SK-N-SH (cell line): ENCODE results near the gene PCSK6. TPM values are rescaled to one million over a fixed set of nuclear protein-coding genes. Genes with fewer than 3 reads are reported as not detected.

ENCODE experiments used
- CTCF ChIA-PET: fragments of 300-600, 350-600 bp; formaldehyde crosslinking; extraction: SDS; loops from one replicate; lab custom pipeline; 2021; lab: Yijun Ruan, JAX
- POLR2A ChIA-PET: fragments of 350-600 bp; sonication (Branson Sonifier 250); formaldehyde crosslinking; extraction: SDS; loops from one replicate; lab custom pipeline; 2020; ENCODE audit warnings: antibody characterized with exemption, inconsistent platforms; lab: Yijun Ruan, JAX
- DNase-seq: peaks from one replicate; pipeline ENCODE4 v3.0.0; 2012
- H2AFZ ChIP-seq: fragments of 200-600 bp; sonication (generic); 2 replicates; pipeline ENCODE4 v1.8.1; 2016; ENCODE audit warnings: antibody characterized with exemption, mild to moderate bottlenecking, low read depth
- H3F3A ChIP-seq: fragments of 200-600 bp; sonication (generic); replicated peaks from 2 replicates; pipeline ENCODE3; 2016; ENCODE audit warnings: antibody characterized with exemption, mild to moderate bottlenecking; ENCODE audit not compliant: insufficient read depth
- H3K27ac ChIP-seq, 2 experiments: fragments of 200-500 bp in 1 of 2; fragments of 200-600 bp in 1 of 2; sonication (Bioruptor generic) in 1 of 2; sonication (generic), shearing (Covaris generic) in 1 of 2; 2 replicates each; pipeline versions ENCODE4 v1.5.1 to v1.6.1; 2014 to 2016; ENCODE audit warnings: low read depth in 2 of 2, inconsistent platforms in 1 of 2, low read length in 1 of 2, mild to moderate bottlenecking in 1 of 2, mixed read lengths in 1 of 2
- H3K27me3 ChIP-seq: fragments of 200-600 bp; sonication (generic), shearing (Covaris generic); 2 replicates; pipeline ENCODE4 v1.6.1; 2016; ENCODE audit warnings: mixed run types; ENCODE audit not compliant: insufficient read depth
- H3K36me3 ChIP-seq, 2 experiments: fragments of 200-500 bp in 1 of 2; fragments of 200-600 bp in 1 of 2; sonication (Bioruptor generic) in 1 of 2; sonication (generic) in 1 of 2; replicated peaks in 1 of 2; 2 replicates each; pipeline versions ENCODE3 to v1.5.1; 2014 to 2016; ENCODE audit warnings: low read length in 1 of 2, mild to moderate bottlenecking in 1 of 2; ENCODE audit not compliant: insufficient read depth in 2 of 2, control insufficient read depth in 1 of 2
- H3K4me1 ChIP-seq, 2 experiments: fragments of 200-500 bp in 1 of 2; fragments of 200-600 bp in 1 of 2; sonication (Bioruptor generic) in 1 of 2; sonication (generic), shearing (Covaris generic) in 1 of 2; 2 replicates each; pipeline versions ENCODE4 v1.5.1 to v1.6.1; 2014 to 2016; ENCODE audit warnings: low read depth in 1 of 2, low read length in 1 of 2, mixed run types in 1 of 2; ENCODE audit not compliant: insufficient read depth in 2 of 2, control insufficient read depth in 1 of 2
- H3K4me2 ChIP-seq: fragments of 200-600 bp; sonication (generic), shearing (Covaris generic); 2 replicates; pipeline ENCODE4 v1.6.1; 2017; ENCODE audit warnings: mixed run types
- H3K4me3 ChIP-seq, 2 experiments: fragments of 200-500 bp in 1 of 2; fragments of 200-600 bp in 1 of 2; sonication (Bioruptor generic) in 1 of 2; sonication (generic), shearing (Covaris generic) in 1 of 2; 2 replicates each; pipeline versions ENCODE4 v1.5.1 to v1.8.1; 2014 to 2016; ENCODE audit warnings: low read depth in 2 of 2, inconsistent platforms in 1 of 2, low read length in 1 of 2, mild to moderate bottlenecking in 1 of 2, mixed read lengths in 1 of 2, moderate library complexity in 1 of 2
- H3K79me2 ChIP-seq: fragments of 200-600 bp; sonication (generic); 2 replicates; pipeline ENCODE4 v1.8.1; 2017; ENCODE audit warnings: mild to moderate bottlenecking; ENCODE audit not compliant: insufficient read depth
- H3K9ac ChIP-seq: fragments of 200-600 bp; sonication (generic); 2 replicates; pipeline ENCODE4 v1.6.1; 2017; ENCODE audit warnings: mixed run types
- H3K9me2 ChIP-seq: fragments of 200-600 bp; sonication (generic); 2 replicates; pipeline ENCODE4 v1.6.1; 2017; ENCODE audit warnings: mixed run types
- H3K9me3 ChIP-seq: fragments of 200-600 bp; sonication (generic); 2 replicates; pipeline ENCODE4 v1.6.1; 2017; ENCODE audit warnings: mixed run types, mild to moderate bottlenecking, moderate library complexity
- H4K20me1 ChIP-seq: fragments of 200-600 bp; sonication (generic); 2 replicates; pipeline ENCODE4 v1.6.1; 2017; ENCODE audit warnings: mild to moderate bottlenecking, mixed run types; ENCODE audit not compliant: insufficient read depth
- CHD2 ChIP-seq: fragments of 150-350 bp; IDR thresholded peaks from 2 replicates; pipeline ENCODE4 v1.6.1; 2018; ENCODE audit warnings: low read length; ENCODE audit not compliant: partially characterized antibody
- CTCF ChIP-seq: fragments of 200-600 bp; sonication (generic); IDR thresholded peaks from 2 replicates; pipeline ENCODE4 v1.6.1; 2017; ENCODE audit warnings: antibody characterized with exemption, mild to moderate bottlenecking, moderate library complexity
- ELF1 ChIP-seq: IDR thresholded peaks from 2 replicates; pipeline ENCODE4 v1.4.0; 2012
- EP300 ChIP-seq, 2 experiments: IDR thresholded peaks; 2 replicates each; pipeline versions ENCODE4 v1.4.0 to v1.6.1; 2012; ENCODE audit warnings: borderline replicate concordance in 1 of 2, low read depth in 1 of 2, low read length in 1 of 2
- FOSL2 ChIP-seq: IDR thresholded peaks from 2 replicates; pipeline ENCODE4 v1.4.0; 2012; ENCODE audit warnings: low read depth, mild to moderate bottlenecking, moderate library complexity, borderline replicate concordance
- FOXJ3 ChIP-seq: sonication (generic); formaldehyde crosslinking; IDR thresholded peaks from 2 replicates; pipeline ENCODE4 v1.5.1; 2020; ENCODE audit warnings: mild to moderate bottlenecking, missing genetic modification reagents
- MEF2A ChIP-seq: IDR thresholded peaks from 2 replicates; pipeline ENCODE4 v1.4.0; 2012; ENCODE audit warnings: low read depth, borderline replicate concordance
- MXI1 ChIP-seq: IDR thresholded peaks from 2 replicates; pipeline ENCODE4 v1.6.1; 2012; ENCODE audit warnings: mild to moderate bottlenecking, low read depth, low read length, improper control_type of control experiment
- NFIC ChIP-seq: IDR thresholded peaks from 2 replicates; pipeline ENCODE4 v1.4.0; 2012; ENCODE audit warnings: borderline replicate concordance
- NRF1 ChIP-seq: IDR thresholded peaks from 2 replicates; pipeline ENCODE4 v1.6.1; 2012; ENCODE audit warnings: low read depth, mild to moderate bottlenecking, low read length
- RFX5 ChIP-seq: IDR thresholded peaks from 2 replicates; pipeline ENCODE4 v1.6.1; 2012; ENCODE audit warnings: mild to moderate bottlenecking, improper control_type of control experiment, low read length
- RXRA ChIP-seq: IDR thresholded peaks from 2 replicates; pipeline ENCODE4 v1.4.0; 2012; ENCODE audit warnings: low read depth, mild to moderate bottlenecking, borderline replicate concordance
- SIN3A ChIP-seq: IDR thresholded peaks from 2 replicates; pipeline ENCODE4 v1.6.1; 2012; ENCODE audit warnings: low read depth, mild to moderate bottlenecking, low read length, moderate library complexity, borderline replicate concordance
- TAF1 ChIP-seq: IDR thresholded peaks from 2 replicates; pipeline ENCODE4 v1.6.1; 2012; ENCODE audit warnings: low read depth, mild to moderate bottlenecking, low read length, moderate library complexity, borderline replicate concordance
- TCF12 ChIP-seq: IDR thresholded peaks from 2 replicates; pipeline ENCODE4 v1.4.0; 2012
- WGBS: methylation state at CpG from one replicate; pipeline ENCODE4 v1.1.6; 2017; ENCODE audit warnings: low lambda C conversion rate; 5-methylcytosine and 5-hydroxymethylcytosine counted together
- polyA plus RNA-seq, 3 experiments: library from polyadenylated mRNA; depleted of rRNA; stranded (reverse); fragments of >200 nt; gene quantifications; 2 replicates each; pipeline ENCODE4 v1.2.3, GENCODE V29; 2012
- TF ChIP-seq, protein P1 (sequence below): IDR thresholded peaks from 2 replicates; pipeline ENCODE4; 2012
- TF ChIP-seq, protein P2 (sequence below): IDR thresholded peaks from 2 replicates; pipeline ENCODE4 v1.4.0; 2012; ENCODE audit warnings: low read depth
- TF ChIP-seq, protein P3 (sequence below): IDR thresholded peaks from 2 replicates; pipeline ENCODE4 v1.4.0; 2012; ENCODE audit warnings: low read depth, borderline replicate concordance

PCSK6 gene
- polyA plus RNA-seq, 1 of the 3 experiments (the other 2 are of a cell fraction), result 0.03 TPM

- no peaks in the 10 kb centered on the region for H4K20me1 ChIP-seq
- H3K27me3 ChIP-seq, result no peaks in the 10 kb centered on the region
- no peaks in the 10 kb centered on the region for H3K79me2 ChIP-seq
- CTCF ChIA-PET, result interaction anchor here (0.6 to 1.5 kb wide), 5 partner anchors 14 to 910 kb away, joined by 3 to 4 read pairs (median 3); no protein-coding TSS in a partner anchor
- no peaks in the 10 kb centered on the region for H3K36me3 ChIP-seq
- H3K27ac ChIP-seq, result no peak overlapping the region
- peaks cover 0 to 7% of the 10 kb centered on the region in 2 experiments; a peak in 1 of 4 replicates for H3K4me1 ChIP-seq
- DNase-seq, result no peak
- WGBS, result 75% methylated on average over 19 of the region's 21 CpGs
- H3K4me3 ChIP-seq, result no peak overlapping the region
- no peak overlapping the region for H3K4me2 ChIP-seq
- no peak overlapping the region for H3K9ac ChIP-seq
- no peaks in the 10 kb centered on the region for H3K9me2 ChIP-seq
- POLR2A ChIA-PET, result no interaction called here
- H3K9me3 ChIP-seq, result no peaks in the 10 kb centered on the region
- H2AFZ ChIP-seq, result no peak overlapping the region
- TF ChIP-seq CTCF (no peak), FOSL2 (no peak), EP300 (IDR thresholded peaks at IDR 0.05; ENCODE audit: borderline replicate concordance in 1 of 2, low read depth in 1 of 2, low read length in 1 of 2) (no peak)
- TF ChIP-seq, all 33 proteins: peak for 0
- H3F3A ChIP-seq, result no peaks in the 10 kb centered on the region
These were observed 6.8 kb downstream of the PCSK6 start for GRCh38 chr15:101482526-101483371.

DNA sequence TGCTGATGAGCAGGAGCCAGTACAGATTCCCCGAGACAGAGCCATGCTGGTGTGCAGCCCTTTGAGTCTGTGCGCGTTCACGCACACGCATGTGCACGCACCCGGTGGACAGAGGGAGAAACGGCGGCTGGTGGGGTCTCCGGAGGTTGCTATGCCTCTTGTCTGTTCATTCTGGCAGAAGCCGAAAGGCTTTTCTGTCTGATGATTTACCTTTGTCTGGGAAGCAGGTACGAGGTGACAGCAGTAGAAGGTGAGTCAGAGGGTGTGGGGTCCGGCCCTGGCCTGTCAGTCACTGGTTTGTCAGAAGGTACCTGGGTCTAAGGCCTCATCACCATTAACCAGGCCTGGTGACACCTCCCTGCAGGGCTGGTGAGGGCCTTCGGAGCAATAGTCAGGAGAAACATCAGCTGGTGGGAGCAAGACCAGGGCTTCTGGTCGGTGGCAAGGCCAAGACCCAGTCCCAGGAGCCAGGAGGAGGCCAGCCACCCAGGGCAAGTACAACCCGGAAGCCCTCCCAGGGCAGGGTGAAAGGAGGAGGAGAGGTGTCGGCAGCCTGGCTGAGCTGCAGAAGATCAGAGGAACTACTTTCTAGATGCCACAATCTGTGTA lies 7.5 kb downstream of the PCSK6 start:
- CTCF ChIA-PET, result interaction anchor here (0.6 to 1.5 kb wide), 3 partner anchors 20 to 910 kb away, joined by 3 to 4 read pairs (median 3); no protein-coding TSS in a partner anchor
- peaks cover 0 to 7% of the 10 kb centered on the region in 2 experiments; a peak in 1 of 4 replicates for H3K4me1 ChIP-seq
- no peak overlapping the region for H3K4me3 ChIP-seq
- H4K20me1 ChIP-seq, result no peaks in the 10 kb centered on the region
- H3K9me2 ChIP-seq, result no peaks in the 10 kb centered on the region
- H3K4me2 ChIP-seq, result no peak overlapping the region
- H3K9me3 ChIP-seq, result no peaks in the 10 kb centered on the region
- H3K27me3 ChIP-seq, result no peaks in the 10 kb centered on the region
- H2AFZ ChIP-seq, result no peak overlapping the region
- DNase-seq, result no peak
- no peak overlapping the region for H3K27ac ChIP-seq
- H3K79me2 ChIP-seq, result no peaks in the 10 kb centered on the region
- no peaks in the 10 kb centered on the region for H3K36me3 ChIP-seq
- no peaks in the 10 kb centered on the region for H3F3A ChIP-seq
- H3K9ac ChIP-seq, result no peak overlapping the region
- WGBS, result 78% methylated on average over 17 of the region's 17 CpGs
- POLR2A ChIA-PET, result no interaction called here
- no peak for TF ChIP-seq NRF1
- no peak for TF ChIP-seq RFX5
- TF ChIP-seq MEF2A, result no peak
- TF ChIP-seq MXI1, result no peak
- no peak for TF ChIP-seq NFIC
- TF ChIP-seq, protein P1, sequence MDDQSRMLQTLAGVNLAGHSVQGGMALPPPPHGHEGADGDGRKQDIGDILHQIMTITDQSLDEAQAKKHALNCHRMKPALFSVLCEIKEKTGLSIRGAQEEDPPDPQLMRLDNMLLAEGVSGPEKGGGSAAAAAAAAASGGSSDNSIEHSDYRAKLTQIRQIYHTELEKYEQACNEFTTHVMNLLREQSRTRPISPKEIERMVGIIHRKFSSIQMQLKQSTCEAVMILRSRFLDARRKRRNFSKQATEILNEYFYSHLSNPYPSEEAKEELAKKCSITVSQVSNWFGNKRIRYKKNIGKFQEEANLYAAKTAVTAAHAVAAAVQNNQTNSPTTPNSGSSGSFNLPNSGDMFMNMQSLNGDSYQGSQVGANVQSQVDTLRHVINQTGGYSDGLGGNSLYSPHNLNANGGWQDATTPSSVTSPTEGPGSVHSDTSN, result no peak
- TF ChIP-seq ELF1, result no peak
- no peak for TF ChIP-seq RXRA
- no peak for TF ChIP-seq SIN3A
- TF ChIP-seq TCF12, result no peak
- no peak for TF ChIP-seq FOXJ3
- TF ChIP-seq CTCF, result no peak
- TF ChIP-seq CHD2, result no peak
- TF ChIP-seq, protein P2, sequence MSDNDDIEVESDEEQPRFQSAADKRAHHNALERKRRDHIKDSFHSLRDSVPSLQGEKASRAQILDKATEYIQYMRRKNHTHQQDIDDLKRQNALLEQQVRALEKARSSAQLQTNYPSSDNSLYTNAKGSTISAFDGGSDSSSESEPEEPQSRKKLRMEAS, result no peak
- TF ChIP-seq TAF1, result no peak
- TF ChIP-seq, protein P3, sequence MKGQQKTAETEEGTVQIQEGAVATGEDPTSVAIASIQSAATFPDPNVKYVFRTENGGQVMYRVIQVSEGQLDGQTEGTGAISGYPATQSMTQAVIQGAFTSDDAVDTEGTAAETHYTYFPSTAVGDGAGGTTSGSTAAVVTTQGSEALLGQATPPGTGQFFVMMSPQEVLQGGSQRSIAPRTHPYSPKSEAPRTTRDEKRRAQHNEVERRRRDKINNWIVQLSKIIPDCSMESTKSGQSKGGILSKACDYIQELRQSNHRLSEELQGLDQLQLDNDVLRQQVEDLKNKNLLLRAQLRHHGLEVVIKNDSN, result no peak
